Keratinocyte (primary cell): ENCODE measurements around the gene KRTAP12-3. TPM values are rescaled to one million over a fixed set of nuclear protein-coding genes. Genes with fewer than 3 reads are reported as not detected.
"Not testable (repeated sequence)": the region's sequence is repeated elsewhere in the genome, so short reads cannot be mapped to it uniquely, and the experiment has no call there.

ENCODE experiments used
- DNase-seq: peaks from one replicate; pipeline ENCODE4 v3.0.0-alpha.2; 2011; ENCODE audit warnings: low read depth, missing footprints, low spot score
- FAIRE-seq: peaks from 2 replicates; lab custom pipeline; 2011; peaks lifted over from hg19 to GRCh38; lab: Jason Lieb, UNC
- H2AFZ ChIP-seq: 2 replicates; pipeline ENCODE4 v1.6.0; 2012; ENCODE audit warnings: low read length, control low read depth, inconsistent platforms; ENCODE audit not compliant: control insufficient read depth
- H3K27ac ChIP-seq: 2 replicates; pipeline ENCODE4 v1.5.1; 2011; ENCODE audit warnings: low read length; ENCODE audit not compliant: control insufficient read depth, insufficient read depth
- H3K27me3 ChIP-seq: 3 replicates; pipeline ENCODE4 v1.6.0; 2011; ENCODE audit warnings: low read length; ENCODE audit not compliant: control insufficient read depth, insufficient read depth; ENCODE audit errors: extremely low read depth
- H3K36me3 ChIP-seq, 2 experiments: 2 replicates in 1 of 2; 3 replicates in 1 of 2; pipeline ENCODE4 v1.5.1; 2011; ENCODE audit warnings: low read length in 2 of 2, mild to moderate bottlenecking in 1 of 2; ENCODE audit not compliant: control insufficient read depth in 2 of 2, insufficient read depth in 2 of 2; ENCODE audit errors: extremely low read depth in 1 of 2
- H3K4me1 ChIP-seq: 3 replicates; pipeline ENCODE4 v1.5.1; 2011; ENCODE audit warnings: low read length; ENCODE audit not compliant: control insufficient read depth, insufficient read depth; ENCODE audit errors: extremely low read depth
- H3K4me2 ChIP-seq: 3 replicates; pipeline ENCODE4 v1.6.0; 2011; ENCODE audit warnings: low read depth, low read length; ENCODE audit not compliant: control insufficient read depth, insufficient read depth; ENCODE audit errors: extremely low read depth
- H3K4me3 ChIP-seq, 3 experiments: fragments of 200-600 bp in 1 of 3; sonication (generic) in 1 of 3; 2 replicates in 2 of 3; 3 replicates in 1 of 3; pipeline ENCODE4 v1.5.1; 2011 to 2016; ENCODE audit warnings: low read length in 3 of 3, mild to moderate bottlenecking in 3 of 3, control low read depth in 2 of 3, inconsistent platforms in 1 of 3, low read depth in 1 of 3, mixed read lengths in 1 of 3, mixed run types in 1 of 3, moderate library complexity in 1 of 3; ENCODE audit not compliant: control insufficient read depth in 2 of 3, insufficient read depth in 2 of 3; ENCODE audit errors: extremely low read depth in 1 of 3
- H3K79me2 ChIP-seq: 2 replicates; pipeline ENCODE4 v1.6.0; 2012; ENCODE audit warnings: low read length; ENCODE audit not compliant: control insufficient read depth, insufficient read depth
- H3K9ac ChIP-seq: 3 replicates; pipeline ENCODE4 v1.6.0; 2011; ENCODE audit warnings: low read length; ENCODE audit not compliant: control insufficient read depth, insufficient read depth; ENCODE audit errors: extremely low read depth
- H3K9me1 ChIP-seq: 3 replicates; pipeline ENCODE4 v1.6.0; 2011; ENCODE audit warnings: low read length; ENCODE audit not compliant: control insufficient read depth, insufficient read depth; ENCODE audit errors: extremely low read depth
- H3K9me3 ChIP-seq: 2 replicates; pipeline ENCODE4 v1.5.1; 2012; ENCODE audit warnings: low read depth, low read length; ENCODE audit not compliant: control insufficient read depth
- H4K20me1 ChIP-seq: 3 replicates; pipeline ENCODE4 v1.6.0; 2011; ENCODE audit warnings: low read length; ENCODE audit not compliant: control insufficient read depth, insufficient read depth; ENCODE audit errors: extremely low read depth
- EZH2 ChIP-seq: IDR thresholded peaks from one replicate; pipeline ENCODE4 v1.6.1; 2012; ENCODE audit warnings: inconsistent platforms, mild to moderate bottlenecking, low read length, moderate library complexity
- dilution Hi-C: fragments of 300-500 bp; cut with MboI; formaldehyde crosslinking; loops from one replicate; pipeline ENCODE4 v1.7.0; 2020; ENCODE audit warnings: low sequenced_read_pairs; ENCODE audit not compliant: extremely low pct_ligation_motif_present
- polyA plus RNA-seq, 5 experiments: library from polyadenylated mRNA; depleted of rRNA in 3 of 5; stranded (reverse) in 3 of 5; stranded (forward) in 1 of 5; unstranded in 1 of 5; fragments of >200 nt; gene quantifications; 1 replicate in 1 of 5; 2 replicates in 3 of 5; 3 replicates in 1 of 5; pipeline versions ENCODE4 v1.2.1 to v1.2.3, GENCODE V29; 2011 to 2012; ENCODE audit warnings: missing spikeins in 2 of 5, low read depth in 1 of 5, low replicate concordance in 1 of 5
- TF ChIP-seq, protein P1 (sequence below), 3 experiments: IDR thresholded peaks in 1 of 3; conservative IDR thresholded peaks in 1 of 3; optimal IDR thresholded peaks in 1 of 3; 2 replicates in 2 of 3; 3 replicates in 1 of 3; pipeline versions ENCODE3 to v1.5.1; 2011; ENCODE audit warnings: low read length in 3 of 3, mild to moderate bottlenecking in 3 of 3, moderate library complexity in 2 of 3, control low read depth in 1 of 3, inconsistent platforms in 1 of 3; ENCODE audit not compliant: insufficient read depth in 2 of 3; ENCODE audit errors: extremely low read depth in 1 of 3

The KRTAP12-3 gene
- polyA plus RNA-seq, 1 donor (not counting 4 experiments of a cell fraction or from before 2014, with no cell fraction given) = not detected

DNA sequence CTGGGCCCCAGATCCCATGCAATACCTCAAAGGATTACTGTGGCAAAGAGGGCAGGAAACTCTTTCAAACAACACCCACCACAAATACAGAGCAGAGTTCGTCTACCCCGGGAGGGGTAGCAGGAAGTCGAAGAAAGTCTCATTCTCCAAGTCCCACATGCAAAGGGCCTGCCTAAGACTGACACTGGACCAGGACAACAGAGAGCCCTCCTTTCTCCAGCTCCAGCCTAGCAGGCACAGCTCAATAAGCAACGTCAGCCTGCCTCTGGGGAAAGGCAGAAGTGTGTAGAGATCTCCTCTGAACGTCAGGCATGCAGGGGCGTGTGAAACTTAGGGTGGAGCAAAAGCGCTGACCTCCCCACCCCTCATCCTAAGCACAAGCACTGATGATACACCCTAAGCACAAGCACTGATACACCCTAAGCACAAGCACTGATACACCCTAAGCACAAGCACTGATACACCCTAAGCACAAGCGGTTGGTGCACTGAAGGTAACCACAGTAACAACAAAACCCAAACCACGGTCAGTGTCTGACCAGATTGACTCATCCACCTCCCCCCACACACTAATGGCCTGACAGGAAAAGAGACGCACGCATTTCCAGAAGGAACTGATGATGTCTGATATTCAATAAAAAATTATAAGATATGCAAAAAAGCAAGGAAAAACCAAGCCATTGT lies 1.3 kb downstream of the KRTAP12-3 start:
- Histone ChIP-seq H4K20me1 (no peaks in the 10 kb centered on the region), H3K9ac (no peak overlapping the region), H2AFZ (no peak overlapping the region), H3K79me2 (no peaks in the 10 kb centered on the region), H3K9me3 (no peaks in the 10 kb centered on the region), H3K4me1 (no peaks in the 10 kb centered on the region), H3K4me2 (no peak overlapping the region), H3K27me3 (no peaks in the 10 kb centered on the region), H3K27ac (no peak overlapping the region), H3K9me1 (no peaks in the 10 kb centered on the region), H3K36me3 (no peaks in the 10 kb centered on the region), H3K4me3 (no peak overlapping the region)
- TF ChIP-seq EZH2 = no peak
- TF ChIP-seq, protein P1, sequence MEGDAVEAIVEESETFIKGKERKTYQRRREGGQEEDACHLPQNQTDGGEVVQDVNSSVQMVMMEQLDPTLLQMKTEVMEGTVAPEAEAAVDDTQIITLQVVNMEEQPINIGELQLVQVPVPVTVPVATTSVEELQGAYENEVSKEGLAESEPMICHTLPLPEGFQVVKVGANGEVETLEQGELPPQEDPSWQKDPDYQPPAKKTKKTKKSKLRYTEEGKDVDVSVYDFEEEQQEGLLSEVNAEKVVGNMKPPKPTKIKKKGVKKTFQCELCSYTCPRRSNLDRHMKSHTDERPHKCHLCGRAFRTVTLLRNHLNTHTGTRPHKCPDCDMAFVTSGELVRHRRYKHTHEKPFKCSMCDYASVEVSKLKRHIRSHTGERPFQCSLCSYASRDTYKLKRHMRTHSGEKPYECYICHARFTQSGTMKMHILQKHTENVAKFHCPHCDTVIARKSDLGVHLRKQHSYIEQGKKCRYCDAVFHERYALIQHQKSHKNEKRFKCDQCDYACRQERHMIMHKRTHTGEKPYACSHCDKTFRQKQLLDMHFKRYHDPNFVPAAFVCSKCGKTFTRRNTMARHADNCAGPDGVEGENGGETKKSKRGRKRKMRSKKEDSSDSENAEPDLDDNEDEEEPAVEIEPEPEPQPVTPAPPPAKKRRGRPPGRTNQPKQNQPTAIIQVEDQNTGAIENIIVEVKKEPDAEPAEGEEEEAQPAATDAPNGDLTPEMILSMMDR (optimal IDR thresholded peaks at IDR 0.05 in 1 of 3, IDR thresholded peaks at IDR 0.05 in 1 of 3, conservative IDR thresholded peaks at IDR 0.05 in 1 of 3; ENCODE audit: extremely low read depth in 1 of 3, insufficient read depth in 2 of 3, low read length in 3 of 3) = no peak
- DNase-seq = no peak
- FAIRE-seq = no peak
- dilution Hi-C loops = no loop called here

DNA sequence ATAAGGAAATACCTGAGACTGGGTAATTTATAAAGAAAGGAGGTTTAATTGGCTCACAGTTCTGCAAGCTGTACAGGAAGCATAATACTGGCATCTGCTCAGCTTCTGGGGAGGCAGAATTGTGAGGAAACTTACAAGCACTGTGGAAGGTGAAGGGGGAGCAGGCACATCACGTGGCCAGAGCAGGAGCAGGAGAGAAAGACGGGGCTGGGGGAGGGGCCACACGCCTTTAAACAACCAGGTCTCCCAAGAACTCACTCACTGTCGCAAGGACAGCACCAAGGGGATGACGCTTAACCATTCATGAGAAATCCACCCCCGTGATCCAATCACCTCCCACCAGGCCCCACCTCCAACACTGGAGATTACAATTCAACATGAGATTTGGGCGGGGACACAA lies 3.8 kb downstream of the KRTAP12-3 start:
- H3K9me3 ChIP-seq, H3K4me3 ChIP-seq, H3K36me3 ChIP-seq, H3K27me3 ChIP-seq, H4K20me1 ChIP-seq, dilution Hi-C loops, H3K4me2 ChIP-seq, DNase-seq, H3K4me1 ChIP-seq, FAIRE-seq, H3K9me1 ChIP-seq, H3K9ac ChIP-seq, H3K27ac ChIP-seq, H3K79me2 ChIP-seq, H2AFZ ChIP-seq: not testable (repeated sequence)

DNA sequence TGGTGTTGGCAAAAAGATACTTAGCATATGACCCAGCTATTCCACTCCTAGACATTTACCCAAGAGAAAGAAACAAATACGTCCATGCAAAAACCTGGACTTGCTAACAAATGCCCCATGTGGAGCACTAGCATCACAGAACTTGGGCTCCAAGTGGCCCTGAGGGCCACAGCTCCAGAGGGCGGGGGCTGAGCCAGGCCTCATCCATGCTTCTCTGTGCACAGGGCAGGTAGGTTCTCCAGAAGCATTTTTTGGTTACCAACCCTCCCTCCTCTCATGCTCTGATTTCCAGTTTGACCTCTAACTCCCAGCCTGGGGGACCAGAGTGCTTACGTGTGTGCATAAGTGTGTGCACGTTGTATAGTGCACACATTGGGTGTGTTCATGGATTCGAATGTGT lies 7.0 kb downstream of the KRTAP12-3 start:
- dilution Hi-C loops = no loop called here
- DNase-seq (no peak), FAIRE-seq (no peak)
- no peak overlapping the region for H2AFZ ChIP-seq
- H3K9me3 ChIP-seq = no peaks in the 10 kb centered on the region
- H3K9me1 ChIP-seq = no peaks in the 10 kb centered on the region
- H3K79me2 ChIP-seq = no peaks in the 10 kb centered on the region
- H3K27ac ChIP-seq = no peak overlapping the region
- TF ChIP-seq, protein P1 (optimal IDR thresholded peaks at IDR 0.05 in 1 of 3, IDR thresholded peaks at IDR 0.05 in 1 of 3, conservative IDR thresholded peaks at IDR 0.05 in 1 of 3; ENCODE audit: extremely low read depth in 1 of 3, insufficient read depth in 2 of 3, low read length in 3 of 3) = no peak
- no peak for TF ChIP-seq EZH2
- H3K9ac ChIP-seq = no peak overlapping the region
- no peak overlapping the region for H3K4me2 ChIP-seq
- peaks cover 6% of the 10 kb centered on the region for H3K27me3 ChIP-seq
- H4K20me1 ChIP-seq = no peaks in the 10 kb centered on the region
- no peak overlapping the region for H3K4me3 ChIP-seq
- no peaks in the 10 kb centered on the region for H3K4me1 ChIP-seq
- no peaks in the 10 kb centered on the region for H3K36me3 ChIP-seq
